OCI-LY7 (cell line): ENCODE data around the gene ADAM29. TPM values are rescaled to one million over a fixed set of nuclear protein-coding genes. Genes with fewer than 3 reads are reported as not detected.

Experiments
- BruUV-seq: library from RNA; stranded (reverse); fragments of 400-500 nt; replicated peaks from 2 replicates; lab custom pipeline; 2021; lab: Mats Ljungman, UMichigan
- CTCF ChIA-PET: fragments of 300-600 bp; sonication (Branson Sonifier 250); formaldehyde crosslinking; loops from one replicate; lab custom pipeline; 2022; ENCODE audit warnings: antibody characterized with exemption; ENCODE audit not compliant: unreplicated experiment; lab: Charles Lee
- POLR2A ChIA-PET: fragments of 300-600 bp; sonication (Branson Sonifier 250); formaldehyde crosslinking; loops from one replicate; lab custom pipeline; 2022; ENCODE audit warnings: antibody characterized with exemption; lab: Charles Lee
- DNase-seq: peaks from one replicate; pipeline ENCODE4 v3.0.0-alpha.2; 2015; ENCODE audit warnings: low spot score
- H2AFZ ChIP-seq: fragments of 200-600 bp; sonication (generic), shearing (Covaris generic); 2 replicates; pipeline ENCODE4 v1.6.1; 2014; ENCODE audit warnings: mild to moderate bottlenecking, antibody characterized with exemption, low read length, moderate library complexity
- H3K27ac ChIP-seq: fragments of 200-600 bp; sonication (generic); 2 replicates; pipeline ENCODE4 v1.5.1; 2014; ENCODE audit warnings: mixed run types, low read depth, mild to moderate bottlenecking, moderate library complexity, low read length, inconsistent platforms; ENCODE audit not compliant: poor library complexity, severe bottlenecking
- H3K36me3 ChIP-seq: fragments of 200-600 bp; sonication (generic); 2 replicates; pipeline ENCODE4 v1.6.1; 2014; ENCODE audit warnings: mild to moderate bottlenecking, antibody characterized with exemption, low read length, moderate library complexity, mixed read lengths; ENCODE audit not compliant: insufficient read depth
- H3K4me1 ChIP-seq: fragments of 200-600 bp; sonication (generic); 2 replicates; pipeline ENCODE4 v1.5.1; 2014; ENCODE audit warnings: mild to moderate bottlenecking, low read length; ENCODE audit not compliant: insufficient read depth, poor library complexity, severe bottlenecking
- H3K4me2 ChIP-seq: fragments of 200-600 bp; sonication (generic); 2 replicates; pipeline ENCODE4 v1.6.1; 2014; ENCODE audit warnings: mild to moderate bottlenecking, low read length
- H3K4me3 ChIP-seq: fragments of 200-600 bp; sonication (generic); 2 replicates; pipeline ENCODE4 v1.5.1; 2014; ENCODE audit warnings: mild to moderate bottlenecking, low read depth, low read length; ENCODE audit not compliant: poor library complexity, severe bottlenecking
- H3K79me2 ChIP-seq: fragments of 200-600 bp; sonication (generic); 2 replicates; pipeline ENCODE4 v1.6.1; 2016; ENCODE audit warnings: low read depth, mild to moderate bottlenecking, low read length, moderate library complexity, mixed read lengths; ENCODE audit not compliant: insufficient read depth
- H3K9me2 ChIP-seq: fragments of 200-600 bp; sonication (generic); 2 replicates; pipeline ENCODE4 v1.6.1; 2016; ENCODE audit warnings: mild to moderate bottlenecking, low read length, mixed read lengths; ENCODE audit not compliant: insufficient read depth
- H3K9me3 ChIP-seq: fragments of 200-600 bp; sonication (generic); 2 replicates; pipeline ENCODE4 v1.6.1; 2014; ENCODE audit warnings: mild to moderate bottlenecking, mixed run types, low read length, mixed read lengths
- H4K20me1 ChIP-seq: fragments of 200-600 bp; sonication (generic); 2 replicates; pipeline ENCODE4 v1.6.1; 2014; ENCODE audit warnings: mild to moderate bottlenecking, antibody characterized with exemption, low read length, moderate library complexity, mixed read lengths; ENCODE audit not compliant: insufficient read depth
- CTCF ChIP-seq: fragments of 200-600 bp; sonication (generic); conservative IDR thresholded peaks from 2 replicates; pipeline ENCODE4 v1.5.1; 2014; ENCODE audit warnings: mild to moderate bottlenecking, antibody characterized with exemption, low read length, moderate library complexity, mixed read lengths
- EZH2phosphoT487 ChIP-seq: fragments of 200-600 bp; sonication (generic); IDR thresholded peaks from 2 replicates; pipeline ENCODE4 v1.6.1; 2018; ENCODE audit warnings: low read depth, borderline replicate concordance, mild to moderate bottlenecking, mixed run types, antibody characterized with exemption, low read length, moderate library complexity, mixed read lengths
- intact Hi-C: fragments of 100-400 bp; cut with micrococcal nuclease; formaldehyde crosslinking; loops from one replicate; pipeline ENCODE4 v1.10.0; 2022; ENCODE audit not compliant: unreplicated experiment
- total RNA-seq, 2 experiments: library from RNA; depleted of rRNA in 1 of 2; stranded (reverse); fragments of >200 nt in 1 of 2; shearing (Covaris generic) in 1 of 2; gene quantifications; 2 replicates each; pipeline ENCODE4 v1.2.3, GENCODE V29; 2014 to 2022

The ADAM29 gene
- total RNA-seq, 2 experiments from 2014 or later: 1.0 to 1.2 TPM

DNA sequence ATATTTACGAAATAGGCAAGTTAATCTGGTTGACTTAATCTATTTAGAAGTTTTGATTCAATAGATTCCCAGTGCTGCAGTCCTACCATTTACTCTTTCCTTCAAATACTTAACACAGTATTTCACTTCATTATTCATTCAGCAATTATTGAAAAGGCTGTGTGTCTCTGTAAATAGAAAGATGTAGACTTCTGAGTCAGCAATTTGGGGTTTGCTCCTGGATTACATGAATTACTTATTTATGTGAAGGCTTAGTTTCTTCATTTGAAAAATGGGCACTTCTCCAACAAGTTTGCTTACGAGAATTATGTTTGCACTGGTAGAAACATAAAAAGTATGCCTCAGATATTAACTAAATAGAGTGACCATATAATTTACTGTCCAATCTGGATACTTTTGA, 17.4 kb downstream of the ADAM29 start:
- H3K27ac ChIP-seq: no peak overlapping the region
- H2AFZ ChIP-seq: no peak overlapping the region
- TF ChIP-seq EZH2phosphoT487: no peak
- no peak for TF ChIP-seq CTCF
- peaks cover 48% of the 10 kb centered on the region for H3K36me3 ChIP-seq
- ChIA-PET POLR2A (no interaction called here), CTCF (no interaction called here)
- H4K20me1 ChIP-seq: no peaks in the 10 kb centered on the region
- no peaks in the 10 kb centered on the region for H3K79me2 ChIP-seq
- intact Hi-C loops: no loop called here
- H3K9me3 ChIP-seq: peaks cover 68% of the 10 kb centered on the region
- H3K4me2 ChIP-seq: no peak overlapping the region
- no peaks in the 10 kb centered on the region for H3K9me2 ChIP-seq
- DNase-seq: no peak
- peaks cover 28% of the 10 kb centered on the region for H3K4me1 ChIP-seq
- BruUV-seq: no TSS peak
- no peak overlapping the region for H3K4me3 ChIP-seq

GRCh38 chr4:174940002-174940401, 21.8 kb downstream of the ADAM29 start:
- intact Hi-C loops: no loop called here
- Histone ChIP-seq H3K4me3 (no peak overlapping the region), H4K20me1 (no peaks in the 10 kb centered on the region), H3K27ac (no peak overlapping the region), H2AFZ (no peak overlapping the region), H3K4me2 (no peak overlapping the region), H3K36me3 (peaks cover 51% of the 10 kb centered on the region), H3K9me3 (peaks cover 77% of the 10 kb centered on the region), H3K9me2 (no peaks in the 10 kb centered on the region), H3K79me2 (no peaks in the 10 kb centered on the region), H3K4me1 (no peaks in the 10 kb centered on the region)
- BruUV-seq: no TSS peak
- ChIA-PET CTCF (no interaction called here), POLR2A (no interaction called here)
- TF ChIP-seq CTCF: no peak
- no peak for TF ChIP-seq EZH2phosphoT487
- DNase-seq: no peak

GRCh38 chr4:174946246-174946645, 28.1 kb downstream of the ADAM29 start:
- ChIA-PET CTCF (no interaction called here), POLR2A (interaction anchor here (0.7 to 2.5 kb wide), 10 partner anchors 9 to 121 kb away, joined by 3 to 16 read pairs (median 4); no protein-coding TSS in a partner anchor)
- peak; percentile 54 for DNase-seq
- Histone ChIP-seq H2AFZ (peak overlapping the region; percentile 69; the same call in 1 of the 2 replicates), H3K9me3 (peaks cover 49% of the 10 kb centered on the region), H3K79me2 (no peaks in the 10 kb centered on the region), H3K9me2 (no peaks in the 10 kb centered on the region), H3K36me3 (peaks cover 40% of the 10 kb centered on the region), H3K27ac (peak overlapping the region; percentile 41), H3K4me1 (peaks cover 20% of the 10 kb centered on the region), H4K20me1 (no peaks in the 10 kb centered on the region), H3K4me2 (peak overlapping the region; percentile 42), H3K4me3 (no peak overlapping the region)
- no TSS peak for BruUV-seq
- TF ChIP-seq EZH2phosphoT487: no peak
- no peak for TF ChIP-seq CTCF
- intact Hi-C loops: no loop called here
